ENCODE data around the gene C2CD4C.
"Not testable (repeated sequence)": the region's sequence is repeated elsewhere in the genome, so short reads cannot be mapped to it uniquely, and the experiment has no call there.

Gene C2CD4C

DNA sequence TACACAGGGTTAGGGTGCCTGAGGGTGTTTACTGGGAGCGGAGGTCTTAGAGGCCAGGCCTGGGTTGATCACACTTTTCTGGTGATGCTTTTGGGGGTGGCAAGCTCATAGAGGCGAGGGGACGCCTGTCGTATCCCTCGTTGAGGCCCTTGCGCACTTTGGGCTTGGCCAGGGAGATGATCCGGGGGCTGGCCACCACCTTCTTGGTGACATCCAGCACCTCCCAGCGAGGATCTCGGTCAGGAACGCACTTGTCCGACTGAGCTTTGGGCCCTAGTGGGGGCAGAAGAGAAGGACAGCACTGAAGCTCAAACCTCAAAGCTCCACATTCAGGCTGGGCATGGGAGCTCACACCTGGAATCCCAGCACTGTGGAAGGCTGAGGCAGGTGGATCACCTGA, 46.8 kb downstream of the C2CD4C start:
- no peak overlapping the region for H3K4me3 ChIP-seq (replicated peaks; ENCODE audit: low read depth, low read length)
- no peak for DNase-seq (ENCODE audit: extremely low read depth, low read depth)
- TF ChIP-seq, protein P1, sequence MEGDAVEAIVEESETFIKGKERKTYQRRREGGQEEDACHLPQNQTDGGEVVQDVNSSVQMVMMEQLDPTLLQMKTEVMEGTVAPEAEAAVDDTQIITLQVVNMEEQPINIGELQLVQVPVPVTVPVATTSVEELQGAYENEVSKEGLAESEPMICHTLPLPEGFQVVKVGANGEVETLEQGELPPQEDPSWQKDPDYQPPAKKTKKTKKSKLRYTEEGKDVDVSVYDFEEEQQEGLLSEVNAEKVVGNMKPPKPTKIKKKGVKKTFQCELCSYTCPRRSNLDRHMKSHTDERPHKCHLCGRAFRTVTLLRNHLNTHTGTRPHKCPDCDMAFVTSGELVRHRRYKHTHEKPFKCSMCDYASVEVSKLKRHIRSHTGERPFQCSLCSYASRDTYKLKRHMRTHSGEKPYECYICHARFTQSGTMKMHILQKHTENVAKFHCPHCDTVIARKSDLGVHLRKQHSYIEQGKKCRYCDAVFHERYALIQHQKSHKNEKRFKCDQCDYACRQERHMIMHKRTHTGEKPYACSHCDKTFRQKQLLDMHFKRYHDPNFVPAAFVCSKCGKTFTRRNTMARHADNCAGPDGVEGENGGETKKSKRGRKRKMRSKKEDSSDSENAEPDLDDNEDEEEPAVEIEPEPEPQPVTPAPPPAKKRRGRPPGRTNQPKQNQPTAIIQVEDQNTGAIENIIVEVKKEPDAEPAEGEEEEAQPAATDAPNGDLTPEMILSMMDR (IDR thresholded peaks at IDR 0.05; ENCODE audit: low read depth, low read length, missing control alignments): no peak

DNA sequence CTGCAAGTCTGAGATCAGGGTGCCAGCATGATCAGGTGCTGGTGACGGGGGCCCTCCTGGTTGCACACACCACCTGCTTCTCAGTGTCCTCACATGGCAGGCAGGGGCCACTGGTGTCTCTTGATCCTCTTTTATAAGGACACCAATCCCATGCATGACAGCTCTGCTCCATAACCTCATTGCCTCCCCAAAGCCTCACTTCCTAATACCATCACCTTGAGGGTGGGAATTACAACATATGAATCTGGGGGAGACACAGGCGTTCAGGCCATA, 49.4 kb downstream of the C2CD4C start:
- no peak overlapping the region for H3K4me3 ChIP-seq (replicated peaks; ENCODE audit: low read depth, low read length)
- no peak for DNase-seq (ENCODE audit: extremely low read depth, low read depth)
- TF ChIP-seq, protein P1 (IDR thresholded peaks at IDR 0.05; ENCODE audit: low read depth, low read length, missing control alignments): no peak

DNA sequence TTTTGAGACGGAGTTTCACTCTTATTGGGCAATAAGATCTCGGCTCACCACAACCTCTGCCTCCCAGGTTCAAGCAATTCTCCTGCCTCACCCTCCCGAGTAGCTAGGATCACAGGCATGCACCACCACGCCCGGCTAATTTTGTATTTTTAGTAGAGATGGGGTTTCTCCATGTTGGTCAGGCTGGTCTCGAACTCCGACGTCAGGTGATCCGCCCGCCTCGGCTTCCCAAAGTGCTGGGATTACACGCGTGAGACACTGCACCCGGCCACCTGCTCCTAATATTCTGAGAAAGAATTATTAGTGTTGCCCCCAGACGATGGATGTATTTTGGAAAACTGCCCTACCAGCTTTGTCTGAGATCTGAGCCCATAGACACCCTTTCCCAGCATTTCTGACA, 53.4 kb downstream of the C2CD4C start:
- not testable (repeated sequence) for H3K4me3 ChIP-seq (replicated peaks; ENCODE audit: low read depth, low read length); DNase-seq (ENCODE audit: extremely low read depth, low read depth)

All from HFF-Myc (cell line).